ENCODE results near the gene CEACAM16. TPM values are rescaled to one million over a fixed set of nuclear protein-coding genes. Genes with fewer than 3 reads are reported as not detected.

CEACAM16 gene
- total and polyA plus RNA-seq, 7 donors = 0.03 to 0.08 TPM; not detected in 5

DNA sequence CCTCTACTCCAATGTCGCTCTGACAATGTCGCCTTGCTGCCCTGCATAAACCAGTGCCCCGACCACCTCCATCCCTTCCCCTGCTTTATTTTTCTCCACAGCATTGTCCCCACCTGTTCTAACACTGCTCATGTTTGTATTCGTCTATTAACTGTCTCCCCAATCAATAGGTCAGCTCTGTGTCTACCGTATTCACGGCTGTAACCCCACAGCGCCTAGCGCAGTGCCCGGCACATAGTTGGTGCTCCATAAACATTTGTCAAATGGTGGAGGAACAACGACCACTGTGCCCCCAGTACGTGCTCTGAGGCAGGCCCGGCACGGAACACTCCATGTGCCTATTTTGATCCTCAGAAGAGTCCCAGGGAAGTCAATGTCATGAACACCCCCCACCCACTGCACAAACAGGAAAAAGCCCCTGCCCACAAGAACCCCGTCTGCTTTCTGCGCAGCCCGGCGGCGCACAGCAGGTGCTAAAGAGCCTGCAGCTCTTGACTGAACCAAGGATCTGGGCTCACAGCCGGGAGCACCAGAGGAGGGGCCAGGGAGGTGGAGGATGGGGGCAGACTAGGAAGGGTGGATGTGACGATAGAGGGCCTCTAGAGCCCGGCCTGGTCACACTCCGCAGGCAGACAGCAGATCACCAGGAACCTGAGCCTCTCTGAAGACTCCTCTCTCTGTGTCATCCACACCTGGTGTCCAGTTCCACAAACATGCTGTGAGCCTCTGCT lies 1.8 kb upstream of the CEACAM16 start:
- no peak overlapping the region for H3K4me3 ChIP-seq
- H3K4me1 ChIP-seq = no peaks in the 10 kb centered on the region
- intact Hi-C loops (cut with DNase I) = no loop called here
- ATAC-seq (peak in 1 of 4 donors; percentile 42), DNase-seq (no peak)
- H3K36me3 ChIP-seq (ENCODE audit: insufficient read depth in 1 of 2, low read depth in 1 of 2) = no peaks in the 10 kb centered on the region
- WGBS, 3 donors = 51 to 64% (median 63%) methylated on average over 22 of the region's 22 CpGs
- H3K27me3 ChIP-seq (ENCODE audit: insufficient read depth in 3 of 3, low read length in 2 of 3) = no peaks in the 10 kb centered on the region
- H3K9me3 ChIP-seq = no peaks in the 10 kb centered on the region
- H3K27ac ChIP-seq = no peak overlapping the region
- TF ChIP-seq, protein P1, sequence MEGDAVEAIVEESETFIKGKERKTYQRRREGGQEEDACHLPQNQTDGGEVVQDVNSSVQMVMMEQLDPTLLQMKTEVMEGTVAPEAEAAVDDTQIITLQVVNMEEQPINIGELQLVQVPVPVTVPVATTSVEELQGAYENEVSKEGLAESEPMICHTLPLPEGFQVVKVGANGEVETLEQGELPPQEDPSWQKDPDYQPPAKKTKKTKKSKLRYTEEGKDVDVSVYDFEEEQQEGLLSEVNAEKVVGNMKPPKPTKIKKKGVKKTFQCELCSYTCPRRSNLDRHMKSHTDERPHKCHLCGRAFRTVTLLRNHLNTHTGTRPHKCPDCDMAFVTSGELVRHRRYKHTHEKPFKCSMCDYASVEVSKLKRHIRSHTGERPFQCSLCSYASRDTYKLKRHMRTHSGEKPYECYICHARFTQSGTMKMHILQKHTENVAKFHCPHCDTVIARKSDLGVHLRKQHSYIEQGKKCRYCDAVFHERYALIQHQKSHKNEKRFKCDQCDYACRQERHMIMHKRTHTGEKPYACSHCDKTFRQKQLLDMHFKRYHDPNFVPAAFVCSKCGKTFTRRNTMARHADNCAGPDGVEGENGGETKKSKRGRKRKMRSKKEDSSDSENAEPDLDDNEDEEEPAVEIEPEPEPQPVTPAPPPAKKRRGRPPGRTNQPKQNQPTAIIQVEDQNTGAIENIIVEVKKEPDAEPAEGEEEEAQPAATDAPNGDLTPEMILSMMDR (IDR thresholded peaks at IDR 0.05) = no peak

DNA sequence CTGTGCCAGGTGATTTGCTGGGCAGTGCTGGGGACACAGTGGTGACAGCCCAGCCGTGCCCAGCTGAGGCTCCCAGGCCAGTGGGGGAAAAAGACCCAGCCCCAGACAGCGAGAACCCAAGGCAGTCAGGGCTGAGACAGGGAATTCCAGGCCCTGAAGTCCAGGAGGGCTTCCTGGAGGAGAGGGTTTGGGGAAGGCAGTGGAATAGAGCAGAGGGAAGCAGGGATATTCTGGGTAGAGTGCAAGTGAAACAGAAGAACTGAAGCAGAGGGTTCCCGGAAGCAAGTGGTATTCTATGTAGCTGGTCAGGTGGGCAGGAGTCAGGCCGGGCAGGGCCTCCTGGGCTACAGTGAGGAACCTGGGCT lies 1.3 kb upstream of the CEACAM16 start:
- intact Hi-C loops (cut with DNase I) = no loop called here
- WGBS, 3 donors = 67 to 81% (median 72%) methylated on average over 4 of the region's 4 CpGs
- no peak for DNase-seq
- Histone ChIP-seq H3K27ac (no peak overlapping the region), H3K27me3 (ENCODE audit: insufficient read depth in 3 of 3, low read length in 2 of 3) (no peaks in the 10 kb centered on the region), H3K4me1 (no peaks in the 10 kb centered on the region), H3K36me3 (ENCODE audit: insufficient read depth in 1 of 2, low read depth in 1 of 2) (no peaks in the 10 kb centered on the region), H3K4me3 (no peak overlapping the region), H3K9me3 (no peaks in the 10 kb centered on the region)
- ATAC-seq = no peak
- TF ChIP-seq, protein P1 (IDR thresholded peaks at IDR 0.05) = no peak

DNA sequence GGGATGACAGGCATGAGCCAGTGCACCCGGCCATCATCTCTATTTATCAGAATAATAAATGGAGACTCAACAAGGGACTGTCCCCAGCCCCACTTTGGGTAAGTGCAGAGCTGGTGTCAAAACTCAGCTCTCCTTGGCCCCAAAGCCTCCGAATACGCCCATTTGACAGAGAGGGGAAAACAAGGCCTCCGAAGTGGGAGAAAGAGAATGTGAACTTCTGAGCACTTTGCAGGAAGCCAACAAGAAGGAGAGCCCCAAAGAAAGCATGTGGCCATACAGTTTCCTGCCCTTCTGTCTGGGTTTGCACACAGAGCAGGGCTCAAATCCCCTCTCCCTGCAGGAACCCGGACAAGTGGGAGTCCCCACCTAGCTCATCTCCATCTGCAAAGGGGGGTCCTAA lies 1.6 kb downstream of the CEACAM16 start:
- Histone ChIP-seq H3K27me3 (ENCODE audit: insufficient read depth in 3 of 3, low read length in 2 of 3) (no peaks in the 10 kb centered on the region), H3K4me3 (no peak overlapping the region), H3K9me3 (no peaks in the 10 kb centered on the region), H3K36me3 (ENCODE audit: insufficient read depth in 1 of 2, low read depth in 1 of 2) (no peaks in the 10 kb centered on the region), H3K27ac (no peak overlapping the region), H3K4me1 (no peaks in the 10 kb centered on the region)
- TF ChIP-seq, protein P1 (IDR thresholded peaks at IDR 0.05) = no peak
- DNase-seq (no peak), ATAC-seq (no peak)
- 89 to 93% (median 91%) methylated on average over 5 of the region's 5 CpGs for WGBS, 3 donors
- intact Hi-C loops (cut with DNase I) = no loop called here

DNA sequence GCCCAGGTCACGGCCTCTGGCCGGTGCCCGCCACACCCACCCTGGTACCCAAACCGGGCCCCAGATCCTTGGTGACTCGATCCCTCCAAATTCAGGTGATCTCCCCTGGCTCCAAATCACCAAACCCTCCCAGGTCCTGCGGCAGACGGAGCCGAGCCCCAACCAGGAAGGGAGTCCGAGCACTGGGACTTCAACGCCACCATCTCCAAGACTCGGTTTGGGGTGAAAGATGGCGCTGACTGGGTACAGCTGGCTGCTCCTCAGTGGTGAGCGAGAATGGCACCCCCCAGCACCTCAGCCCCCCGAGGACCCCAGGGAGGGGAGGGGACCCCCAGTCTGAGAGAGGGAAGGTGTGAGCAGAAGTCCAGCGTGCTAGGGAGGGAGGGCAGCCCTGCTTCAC lies 2.3 kb downstream of the CEACAM16 start:
- Histone ChIP-seq H3K27me3 (ENCODE audit: insufficient read depth in 3 of 3, low read length in 2 of 3) (no peaks in the 10 kb centered on the region), H3K9me3 (no peaks in the 10 kb centered on the region), H3K4me1 (no peaks in the 10 kb centered on the region), H3K36me3 (ENCODE audit: insufficient read depth in 1 of 2, low read depth in 1 of 2) (no peaks in the 10 kb centered on the region), H3K27ac (no peak overlapping the region), H3K4me3 (no peak overlapping the region)
- intact Hi-C loops (cut with DNase I) = no loop called here
- 85 to 87% (median 87%) methylated on average over 12 to 15 of the region's 15 CpGs for WGBS, 3 donors
- TF ChIP-seq, protein P1 (IDR thresholded peaks at IDR 0.05) = no peak
- DNase-seq = no peak
- no peak for ATAC-seq

Measured in psoas muscle (tissue), 8 donors.